Ammon's horn (tissue), 1 donor: ENCODE measurements around the gene GARNL3.

Experiments
- DNase-seq: peaks from one replicate; pipeline ENCODE4 v3.0.0-alpha.2; 2016; ENCODE audit warnings: low spot score

Gene GARNL3

DNA sequence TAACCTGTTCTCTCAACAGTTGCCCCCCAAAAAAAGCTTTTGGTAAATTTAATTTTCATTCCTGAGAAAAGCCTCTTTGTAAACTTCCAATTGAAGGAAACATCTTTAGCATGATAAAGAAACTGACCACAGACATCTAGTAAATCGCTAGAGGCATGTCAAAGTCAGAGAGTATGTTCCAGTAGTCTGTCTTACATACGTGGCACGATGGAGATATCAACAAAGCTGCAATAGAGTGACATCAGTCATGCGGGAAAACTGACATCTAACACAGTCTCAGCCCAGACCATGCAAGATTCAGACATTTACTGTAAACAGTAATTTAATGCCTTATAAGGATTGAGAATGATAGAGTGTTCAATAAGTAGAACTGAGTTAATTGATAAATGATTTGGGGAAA is 45.1 kb downstream of the GARNL3 start:
- DNase-seq: no peak

GRCh38 chr9:127311239-127311741 is 46.7 kb downstream of the GARNL3 start:
- DNase-seq: no peak

DNA sequence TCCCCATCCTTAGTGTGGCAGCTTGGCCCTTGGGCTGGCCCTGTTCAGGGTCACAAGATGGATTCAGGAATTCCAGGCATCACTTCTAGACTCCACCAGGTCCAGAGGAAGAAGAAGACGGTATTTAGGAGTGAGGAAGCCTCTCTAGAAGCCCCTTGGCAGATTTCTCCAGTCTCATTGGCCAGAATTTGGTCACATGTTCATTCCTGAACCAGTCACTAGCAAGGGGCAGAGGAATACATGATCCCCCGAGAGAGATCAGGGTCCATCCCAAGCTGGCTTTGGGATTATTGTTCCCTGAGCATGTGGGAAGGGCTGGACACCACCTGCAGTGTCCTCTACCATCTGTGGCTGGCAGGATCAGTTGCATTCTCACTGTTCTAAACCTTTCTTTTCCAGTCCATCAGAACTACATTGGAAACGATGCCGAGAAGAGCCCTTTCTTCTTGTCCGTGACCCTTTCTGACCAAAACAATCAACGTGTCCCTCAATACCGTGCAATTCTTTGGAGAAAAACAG is 48.5 kb downstream of the GARNL3 start:
- no peak for DNase-seq

GRCh38 chr9:127314911-127315310 is 50.3 kb downstream of the GARNL3 start:
- DNase-seq: no peak

GRCh38 chr9:127316586-127317323 is 52.2 kb downstream of the GARNL3 start:
- DNase-seq: no peak

DNA sequence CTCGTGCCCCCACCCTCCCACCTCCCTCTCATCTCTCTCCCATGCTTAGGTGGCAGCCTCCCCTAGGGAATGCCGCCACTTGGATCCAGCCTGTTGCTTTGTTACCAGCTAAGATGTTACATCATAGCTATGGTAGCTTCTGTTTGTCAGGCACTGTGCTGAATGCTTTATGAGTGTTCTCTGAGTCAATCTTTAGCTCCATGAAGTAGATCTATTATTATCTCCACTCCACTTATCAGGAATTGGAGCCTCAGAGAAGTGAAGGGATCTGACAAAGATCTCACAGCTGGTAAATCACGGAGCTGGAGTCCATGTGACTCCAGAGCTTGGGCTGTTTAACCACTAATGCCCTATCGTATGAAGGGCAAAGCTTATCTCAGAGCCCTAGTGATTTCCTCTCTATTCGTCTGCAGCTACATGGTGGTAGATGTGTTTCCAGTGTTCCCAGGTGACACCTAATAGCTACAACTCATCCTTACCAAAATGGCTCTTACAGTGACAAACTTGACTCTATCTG is 54.1 kb downstream of the GARNL3 start:
- no peak for DNase-seq

GRCh38 chr9:127319366-127320114 is 55.0 kb downstream of the GARNL3 start:
- DNase-seq: no peak

- no peak for DNase-seq
Measured at GRCh38 chr9:127320115-127320378, 55.5 kb downstream of the GARNL3 start.

DNA sequence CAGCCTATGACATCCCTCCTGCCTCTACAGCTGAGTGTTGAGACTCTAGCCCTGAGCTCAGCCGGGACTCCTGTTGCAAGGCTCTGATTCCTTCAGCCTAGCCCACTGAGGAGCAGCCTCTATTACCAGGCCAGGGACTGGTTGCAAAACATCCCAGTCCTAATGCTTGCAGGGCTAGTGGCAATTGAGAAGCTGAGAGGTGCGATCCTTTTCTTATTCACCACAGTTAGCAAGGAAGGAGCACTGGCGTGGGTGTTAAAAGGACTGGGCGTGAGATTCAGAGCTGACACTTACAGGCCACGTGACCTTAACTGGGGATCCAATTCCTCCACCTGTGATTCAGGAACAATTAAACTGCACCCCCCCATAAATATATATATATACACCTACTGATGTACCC is 58.8 kb downstream of the GARNL3 start:
- no peak for DNase-seq

GRCh38 chr9:127330501-127330900 is 65.9 kb downstream of the GARNL3 start:
- no peak for DNase-seq

DNA sequence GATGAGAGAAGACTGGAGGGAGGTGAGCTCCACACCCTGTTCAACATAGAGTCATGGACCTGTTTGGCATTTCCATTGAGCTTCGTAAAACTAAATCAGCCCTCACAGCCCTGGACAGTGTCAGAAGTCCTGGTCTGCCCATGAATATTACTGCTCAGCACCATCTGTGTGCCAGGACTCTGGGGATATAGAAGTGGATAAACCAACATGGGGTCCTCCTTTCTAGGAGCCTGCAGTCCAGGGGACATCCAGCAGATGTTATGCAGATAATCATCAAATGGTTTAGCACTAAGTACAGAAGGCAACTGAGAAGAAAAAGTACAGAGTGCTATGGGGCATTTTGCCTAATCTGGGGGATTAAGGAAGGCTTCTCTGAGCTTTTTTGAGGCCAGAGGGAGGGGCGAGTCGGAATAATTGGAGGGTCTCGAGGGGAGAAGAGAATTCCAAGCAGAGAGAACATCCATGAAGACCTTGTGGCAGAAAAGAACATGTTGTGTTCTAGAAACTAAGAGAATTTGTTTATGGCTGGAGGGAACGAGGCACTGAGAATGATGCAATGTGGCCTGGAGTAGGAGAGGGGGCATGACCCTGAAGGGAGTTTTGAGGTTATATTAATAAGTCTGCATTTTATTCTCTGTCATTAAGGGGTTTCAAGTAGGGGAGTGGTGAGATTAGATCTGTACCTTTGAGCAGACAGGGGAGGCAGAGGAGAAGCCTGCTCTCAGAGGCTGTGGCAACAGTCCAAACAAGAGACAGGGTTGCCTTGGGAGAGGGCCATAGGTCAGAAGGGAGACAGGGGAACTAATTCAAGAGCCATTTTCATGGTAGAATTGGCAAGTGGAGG is 68.9 kb downstream of the GARNL3 start:
- no peak for DNase-seq

- no peak for DNase-seq
Measured at GRCh38 chr9:127334725-127335124, 70.2 kb downstream of the GARNL3 start.

GRCh38 chr9:127336086-127336485 is 71.5 kb downstream of the GARNL3 start:
- no peak for DNase-seq

GRCh38 chr9:127336506-127337352 is 72.2 kb downstream of the GARNL3 start:
- DNase-seq: peak; percentile 76

DNA sequence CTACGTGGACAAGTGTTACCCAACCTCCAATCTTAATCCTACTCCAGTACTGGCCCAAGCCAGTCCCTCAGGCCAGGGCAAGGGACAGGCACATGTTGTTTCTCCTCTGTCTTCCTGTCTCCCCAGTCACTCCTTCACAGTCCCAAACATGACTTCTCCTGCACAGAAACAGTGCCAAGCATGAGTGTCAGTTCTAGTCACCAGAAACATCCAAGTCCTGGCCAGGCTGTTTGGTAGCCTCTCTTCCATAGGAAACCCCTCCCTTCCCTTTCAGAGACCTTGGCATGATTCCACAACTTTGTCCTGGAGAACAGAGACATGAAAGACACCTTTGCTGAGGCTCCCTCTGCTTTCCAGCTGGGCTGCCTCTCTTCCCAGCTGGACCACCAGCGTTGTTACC is 76.1 kb downstream of the GARNL3 start:
- no peak for DNase-seq

DNA sequence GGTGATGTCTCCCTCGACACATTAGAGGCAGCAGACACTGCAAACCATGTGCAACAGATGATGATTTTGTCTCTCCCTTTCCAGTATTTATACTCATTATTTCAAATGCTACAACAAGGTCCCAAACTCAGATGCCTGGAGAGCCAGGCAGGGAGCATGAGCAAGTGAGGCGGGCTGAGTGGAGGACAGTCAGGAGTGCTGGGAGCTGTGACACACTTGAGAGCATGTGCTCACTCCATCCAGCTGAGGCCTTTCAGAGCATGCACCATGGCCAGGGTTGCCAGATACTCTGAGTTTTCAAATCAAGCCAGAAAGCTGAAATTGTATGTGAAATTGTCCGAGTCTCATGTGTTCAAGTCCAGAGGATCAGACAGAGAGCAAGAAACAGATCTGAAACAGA is 76.6 kb downstream of the GARNL3 start:
- no peak for DNase-seq

- DNase-seq: no peak
Measured at GRCh38 chr9:127344368-127345000, 79.9 kb downstream of the GARNL3 start.

DNA sequence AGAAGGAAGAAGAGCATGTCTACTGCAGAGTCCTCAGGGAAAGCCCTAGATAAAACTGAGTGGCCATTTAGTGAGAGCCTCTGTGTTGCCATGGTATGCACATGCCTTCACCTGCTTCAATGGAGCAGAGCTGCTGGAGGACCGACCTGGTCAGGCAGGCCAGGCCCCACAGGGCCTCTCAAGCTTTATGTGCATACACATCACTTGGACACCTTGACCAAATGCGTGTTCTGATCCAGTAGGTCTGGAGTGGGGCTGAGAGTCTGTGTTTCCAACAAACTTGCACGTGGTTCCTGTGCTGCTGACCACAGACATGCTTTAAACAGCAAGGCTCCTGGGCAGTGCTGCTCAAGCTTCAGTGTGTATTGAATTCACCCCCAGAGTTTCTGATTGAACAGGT is 81.0 kb downstream of the GARNL3 start:
- no peak for DNase-seq

- DNase-seq: no peak
Measured at GRCh38 chr9:127346584-127346983, 82.0 kb downstream of the GARNL3 start.

- peak; percentile 76 for DNase-seq
Measured at GRCh38 chr9:127347831-127348776, 83.5 kb downstream of the GARNL3 start.
